T follicular helper cell (primary cell): ENCODE measurements around the gene TPCN1.

Source experiments
- DNase-seq: peaks from one replicate; pipeline ENCODE4 v3.0.0-alpha.2; 2020; ENCODE audit warnings: low read depth

The TPCN1 gene

DNA sequence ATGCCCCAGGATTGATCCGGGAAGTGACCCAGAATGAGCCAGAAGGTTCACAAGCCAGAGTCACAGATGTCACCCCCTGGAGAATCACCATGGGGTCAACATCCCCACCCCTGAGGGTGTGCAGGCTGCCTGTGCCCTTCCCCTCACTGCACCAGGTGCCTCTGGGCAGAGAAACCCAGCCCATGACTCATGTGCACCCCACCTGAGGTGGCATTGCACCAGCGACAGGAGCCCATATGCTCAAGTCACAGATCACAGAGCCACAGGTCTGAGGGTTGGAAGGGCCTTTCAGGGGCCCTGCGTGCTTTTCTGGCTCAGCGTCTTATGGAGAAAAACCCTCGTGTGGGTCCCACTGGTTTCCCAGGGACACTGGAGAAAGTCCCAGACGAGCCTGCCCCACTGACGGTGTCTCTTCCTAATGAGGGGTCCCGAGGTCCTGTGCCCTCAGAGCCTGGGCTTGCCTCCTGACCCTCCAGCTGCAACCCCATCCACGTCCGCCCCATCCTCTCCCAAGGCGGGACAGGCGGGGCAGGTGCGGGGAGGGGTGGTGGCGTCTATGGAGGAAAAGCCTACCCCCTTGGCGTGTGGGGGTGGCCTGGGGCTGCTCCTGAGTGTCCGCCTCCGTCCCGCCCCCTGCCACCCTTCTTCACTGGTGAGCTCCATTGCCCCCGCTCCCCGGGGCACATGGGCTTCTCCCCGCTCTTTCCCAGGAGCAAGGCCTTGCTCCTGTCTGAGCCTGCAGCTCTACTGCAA is 66.1 kb downstream of the TPCN1 start:
- no peak for DNase-seq

DNA sequence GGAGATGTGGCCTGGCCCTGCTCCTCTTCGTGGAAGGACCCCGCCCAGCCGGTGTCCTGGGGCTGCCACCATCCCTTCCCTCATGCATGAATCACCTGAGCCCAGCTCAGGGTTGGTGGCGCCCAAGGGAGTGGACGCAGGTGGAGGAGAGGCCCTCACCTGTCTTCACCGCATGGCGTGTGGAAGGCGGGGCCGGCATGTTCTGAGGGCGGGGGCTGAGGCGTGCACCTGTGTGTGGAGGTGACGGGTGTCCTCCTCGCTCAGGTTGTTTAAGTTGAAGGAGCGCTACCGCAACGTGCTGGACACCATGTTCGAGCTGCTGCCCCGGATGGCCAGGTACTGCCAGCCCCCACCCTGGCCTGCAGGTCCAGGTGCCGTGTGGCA is 66.6 kb downstream of the TPCN1 start:
- DNase-seq: no peak

DNA sequence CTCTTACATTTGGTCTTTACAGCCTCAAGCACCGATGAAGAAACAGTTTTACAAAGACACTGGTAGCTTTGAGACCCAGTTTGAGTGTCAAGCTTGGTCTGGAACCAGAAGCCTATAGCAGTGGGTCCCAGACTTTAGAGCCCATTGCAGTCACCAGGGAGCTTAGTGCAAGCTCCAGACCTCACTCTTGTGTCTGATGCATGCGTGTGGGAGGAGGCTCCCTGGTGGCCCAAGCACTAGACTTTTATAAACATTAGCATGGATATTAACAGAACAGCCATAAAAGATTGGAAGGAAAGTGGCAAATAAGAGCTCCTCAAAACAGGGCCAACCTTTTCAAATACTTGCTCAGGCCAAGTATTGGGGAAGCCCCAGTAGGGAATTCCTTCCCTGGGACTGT is 68.1 kb downstream of the TPCN1 start:
- DNase-seq: no peak

DNA sequence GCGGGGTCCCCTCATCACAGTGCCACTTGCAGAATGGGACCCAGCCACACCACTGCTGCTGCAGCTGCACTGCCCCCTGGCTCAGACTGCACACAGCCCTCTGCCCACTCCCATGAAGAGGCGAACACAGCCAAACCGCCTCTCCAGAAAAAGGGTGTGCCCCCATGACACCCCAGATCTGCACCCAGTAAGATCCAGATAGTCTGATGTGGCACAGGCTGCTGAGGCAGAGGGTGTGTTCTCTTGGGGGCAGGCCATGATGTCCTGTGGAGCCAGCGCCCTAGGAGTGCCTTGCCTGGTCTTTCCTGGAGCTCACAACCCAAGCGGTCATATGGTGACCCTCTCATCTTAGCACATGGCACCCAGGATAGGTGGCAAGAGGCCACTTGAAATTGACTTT is 69.2 kb downstream of the TPCN1 start:
- DNase-seq: no peak

DNA sequence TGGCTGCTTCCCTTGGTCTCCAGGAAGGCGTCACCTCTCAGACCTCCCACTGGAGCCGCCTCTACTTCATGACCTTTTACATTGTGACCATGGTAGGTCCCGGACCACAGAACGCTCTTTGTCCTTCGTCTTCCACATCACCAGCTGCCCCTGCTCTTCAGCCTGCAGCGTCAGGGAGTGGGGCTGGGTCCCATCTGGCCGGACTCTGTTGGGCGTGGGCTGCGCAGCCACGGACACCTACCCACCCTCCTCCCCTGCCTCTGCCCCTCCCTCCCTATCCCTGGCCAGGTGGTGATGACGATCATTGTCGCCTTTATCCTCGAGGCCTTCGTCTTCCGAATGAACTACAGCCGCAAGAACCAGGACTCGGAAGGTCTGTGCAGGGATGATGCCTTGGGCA is 70.3 kb downstream of the TPCN1 start:
- DNase-seq: no peak

DNA sequence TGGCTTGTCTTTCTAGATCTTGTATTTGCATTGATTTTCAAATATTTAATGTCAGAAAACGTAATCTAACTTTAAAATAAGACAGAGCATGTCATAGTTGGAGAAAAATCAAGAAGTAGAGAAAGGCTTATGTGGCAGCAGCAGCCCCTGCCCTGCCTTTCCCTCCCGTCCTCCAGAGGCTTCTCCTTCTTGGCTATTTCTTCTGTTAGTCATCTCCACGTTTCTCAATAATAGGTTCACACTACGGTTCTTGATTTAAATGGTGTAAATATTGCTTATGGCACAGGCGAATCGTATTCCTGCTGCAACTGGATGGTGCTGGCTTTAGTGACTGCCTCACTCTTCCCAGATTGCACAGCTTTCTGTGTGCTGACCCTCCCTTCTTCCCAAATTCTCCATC is 70.8 kb downstream of the TPCN1 start:
- no peak for DNase-seq

DNA sequence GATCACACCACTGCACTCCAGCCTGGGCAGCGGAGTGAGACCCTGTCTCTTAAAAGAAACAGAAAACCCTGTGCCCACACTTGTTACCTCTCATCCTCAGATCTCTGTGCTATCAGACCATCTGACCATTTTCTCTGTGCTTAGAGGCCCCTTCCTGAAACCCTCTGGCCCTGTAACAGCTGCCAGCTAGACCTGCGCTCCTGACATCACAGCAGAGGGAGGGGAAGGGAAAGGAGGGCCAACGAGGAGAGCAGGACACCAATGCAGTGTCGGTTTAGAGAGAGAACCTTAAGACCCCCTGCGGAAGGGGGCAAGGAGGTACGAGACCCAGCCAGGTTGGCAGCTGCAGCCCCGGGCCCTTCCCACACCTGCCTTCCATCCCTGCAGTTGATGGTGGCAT is 71.3 kb downstream of the TPCN1 start:
- DNase-seq: no peak

DNA sequence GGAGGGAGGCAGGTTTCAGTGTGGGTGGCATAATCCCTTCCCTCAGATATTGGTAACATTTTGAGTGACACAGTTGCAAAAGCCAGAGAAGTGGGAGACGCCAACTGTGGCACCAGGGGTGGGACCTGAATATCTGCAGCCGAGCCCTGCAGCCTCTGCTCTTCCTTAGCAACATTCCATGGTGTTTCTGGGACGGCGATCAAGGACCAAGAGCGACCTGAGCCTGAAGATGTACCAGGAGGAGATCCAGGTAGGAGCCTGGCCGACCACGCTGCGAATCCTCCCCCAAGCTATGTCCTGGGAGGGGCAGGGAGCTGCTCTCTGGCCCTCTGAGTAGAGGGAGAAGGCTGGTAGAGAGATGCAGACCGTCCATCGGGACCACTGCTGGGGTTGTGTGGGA is 71.8 kb downstream of the TPCN1 start:
- DNase-seq: no peak

DNA sequence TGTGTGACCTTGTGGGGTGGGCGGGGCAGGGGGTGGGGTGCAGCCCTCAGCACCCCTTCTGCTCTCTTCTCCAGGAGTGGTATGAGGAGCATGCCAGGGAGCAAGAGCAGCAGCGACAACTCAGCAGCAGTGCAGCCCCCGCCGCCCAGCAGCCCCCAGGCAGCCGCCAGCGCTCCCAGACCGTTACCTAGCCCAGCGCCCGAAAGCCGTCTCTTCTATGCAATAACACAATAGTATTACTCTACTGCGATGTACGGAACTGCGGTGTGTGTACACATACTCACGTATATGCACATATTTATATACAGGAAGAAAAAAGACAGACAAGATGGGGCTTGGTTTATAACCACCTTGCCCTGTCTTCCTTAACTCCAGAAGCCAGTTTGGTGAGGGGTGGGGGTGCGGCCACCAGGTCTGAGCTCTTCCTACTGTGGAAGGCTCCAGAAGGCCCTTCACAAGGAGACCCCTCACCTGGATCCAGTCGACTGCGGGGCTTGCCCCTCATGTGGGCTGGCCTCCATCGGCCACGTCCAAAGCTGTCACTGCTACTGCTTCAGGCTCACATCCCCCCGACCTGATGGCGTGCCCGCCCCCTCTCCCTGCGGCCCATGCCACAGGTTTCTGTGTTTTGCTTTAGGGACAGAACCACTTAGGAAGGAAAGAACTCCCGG is 74.8 kb downstream of the TPCN1 start:
- DNase-seq: no peak

DNA sequence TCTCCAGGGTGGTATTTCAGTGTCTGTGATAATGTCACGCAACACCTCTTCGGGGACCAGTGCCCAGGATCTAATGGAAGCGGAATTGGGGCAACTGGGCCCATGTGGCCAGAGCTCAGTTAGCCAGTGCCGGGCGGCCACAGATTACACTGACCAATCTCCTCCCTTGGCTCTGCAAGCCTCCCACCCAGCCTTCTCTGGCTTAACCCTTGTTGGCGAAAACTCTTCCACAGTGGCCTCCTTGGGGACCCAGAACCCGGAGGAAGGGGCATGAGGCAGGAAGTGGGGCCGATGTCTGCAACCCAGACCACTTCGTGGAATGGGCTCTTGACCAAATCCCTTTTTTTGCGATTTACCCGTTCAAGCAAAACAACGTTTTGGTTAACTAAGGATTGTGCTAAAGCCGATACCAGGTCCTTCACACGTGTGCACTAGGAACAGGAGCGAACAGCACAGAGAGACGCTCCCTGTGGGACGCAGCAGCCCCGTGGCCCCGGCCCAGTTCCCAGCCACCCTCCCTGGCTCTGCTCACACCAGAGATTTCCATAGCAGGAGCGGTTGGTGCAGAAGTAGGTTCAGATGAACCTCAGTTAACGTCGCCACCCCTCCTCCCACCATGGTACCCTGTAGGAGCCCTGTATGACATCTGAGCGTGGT is 75.4 kb downstream of the TPCN1 start:
- no peak for DNase-seq

DNA sequence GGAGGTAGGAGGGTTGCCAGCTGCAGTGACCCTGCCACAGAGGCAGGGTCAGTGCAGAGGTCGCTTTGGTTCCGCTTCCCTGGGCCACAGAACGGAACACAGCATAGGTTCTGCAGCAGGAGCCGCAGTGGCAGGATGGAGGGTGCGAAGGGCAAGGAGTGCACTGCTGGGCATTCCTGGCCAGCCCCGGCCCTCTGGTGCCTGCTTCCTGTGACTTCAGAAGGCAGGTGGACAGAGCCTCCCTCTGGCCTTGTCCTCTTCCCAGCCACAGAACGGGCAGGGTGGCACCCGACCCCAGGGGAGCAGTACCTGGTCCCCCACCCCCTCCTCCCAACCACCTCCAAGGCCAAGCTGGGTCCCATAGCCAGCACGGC is 75.9 kb downstream of the TPCN1 start:
- DNase-seq: no peak

DNA sequence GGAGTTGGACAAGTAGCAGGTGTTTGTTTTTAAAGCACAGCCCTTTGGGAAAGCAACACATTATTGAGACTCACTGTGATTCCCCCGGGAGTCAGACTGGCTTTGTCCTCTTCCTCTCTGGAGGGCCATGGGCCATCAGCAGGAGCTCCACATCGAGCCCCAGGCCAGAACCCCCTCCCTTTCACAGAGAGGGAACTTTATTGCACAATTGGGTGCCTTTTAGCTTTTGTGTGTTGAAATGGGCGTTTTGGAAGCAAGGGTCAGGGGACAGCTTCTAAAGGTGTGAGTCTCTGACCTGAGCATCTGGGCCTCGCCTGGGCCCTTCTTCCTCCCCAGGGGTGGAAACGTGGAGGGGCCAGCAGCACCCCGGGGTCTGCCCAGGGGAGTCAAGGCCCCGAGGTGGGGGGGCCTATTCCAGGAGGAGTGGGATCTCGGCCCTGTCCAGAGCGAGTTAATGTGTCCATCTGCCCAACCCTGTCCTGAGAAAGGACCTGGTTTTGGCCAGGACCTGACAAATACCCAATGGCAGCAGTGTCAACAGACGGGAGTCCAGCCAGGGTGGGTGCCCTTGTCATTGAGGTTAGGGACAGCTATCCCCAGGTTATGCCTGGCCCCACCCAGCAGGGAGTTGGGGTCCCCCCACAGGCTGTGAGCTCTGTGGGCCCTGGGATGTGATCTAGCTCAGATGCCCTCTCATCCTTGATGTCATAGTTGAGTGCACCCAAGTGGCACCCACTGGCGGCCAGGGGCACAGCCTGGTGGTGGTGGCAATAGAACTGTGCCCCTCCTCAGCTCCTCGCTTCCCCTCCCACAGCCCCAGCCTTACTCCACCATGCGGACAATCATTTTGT is 76.6 kb downstream of the TPCN1 start:
- no peak for DNase-seq

DNA sequence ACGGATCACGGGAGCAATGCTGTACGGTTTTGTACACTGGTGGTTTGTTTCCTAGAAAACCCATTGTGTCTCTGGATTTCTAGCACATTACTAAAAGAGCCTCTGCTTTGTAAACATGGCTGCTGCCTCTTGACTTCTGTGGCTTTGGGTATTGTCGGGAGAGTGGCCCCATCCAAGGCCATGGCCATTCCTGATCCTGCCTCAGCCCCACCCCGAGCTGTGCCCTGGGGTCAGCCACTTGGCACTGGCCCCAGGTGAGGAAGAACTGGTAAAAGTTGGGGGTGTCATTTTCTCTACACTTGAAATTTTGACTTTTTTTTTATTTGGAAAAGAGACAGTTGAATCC is 77.2 kb downstream of the TPCN1 start:
- no peak for DNase-seq

DNA sequence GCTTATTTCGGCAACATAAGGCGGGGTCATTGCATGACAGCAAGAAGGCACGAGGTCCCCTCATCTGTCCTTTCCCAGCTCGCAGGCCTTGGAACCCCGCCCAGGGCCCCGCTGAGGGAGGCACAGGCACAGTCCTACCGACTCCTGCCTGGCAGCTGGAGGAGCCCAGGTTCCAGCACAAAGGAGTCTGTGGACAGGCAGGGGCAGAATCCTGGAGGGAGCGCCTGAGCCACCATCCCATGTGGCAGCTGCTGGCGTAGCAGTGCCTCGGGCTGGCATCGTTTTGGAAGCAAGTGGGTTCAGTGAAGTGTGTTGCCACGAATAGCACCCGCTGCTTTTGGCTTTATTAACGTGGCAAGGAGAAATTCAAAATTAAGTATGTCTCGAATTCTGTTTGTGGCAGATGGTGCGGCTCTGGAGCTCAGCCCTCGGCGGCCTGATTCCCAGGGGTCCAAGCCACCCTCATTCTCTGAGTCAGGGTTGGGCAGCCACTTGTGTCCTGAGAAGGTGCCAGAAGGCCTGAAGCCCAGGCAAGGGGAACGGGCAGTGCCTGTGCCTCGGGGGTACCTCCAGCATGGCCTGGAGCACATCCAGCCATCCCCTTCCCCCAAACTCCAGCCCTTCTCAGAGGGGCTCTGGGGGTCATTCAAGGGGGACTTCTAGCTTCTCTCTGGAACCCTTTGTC is 77.7 kb downstream of the TPCN1 start:
- DNase-seq: no peak

DNA sequence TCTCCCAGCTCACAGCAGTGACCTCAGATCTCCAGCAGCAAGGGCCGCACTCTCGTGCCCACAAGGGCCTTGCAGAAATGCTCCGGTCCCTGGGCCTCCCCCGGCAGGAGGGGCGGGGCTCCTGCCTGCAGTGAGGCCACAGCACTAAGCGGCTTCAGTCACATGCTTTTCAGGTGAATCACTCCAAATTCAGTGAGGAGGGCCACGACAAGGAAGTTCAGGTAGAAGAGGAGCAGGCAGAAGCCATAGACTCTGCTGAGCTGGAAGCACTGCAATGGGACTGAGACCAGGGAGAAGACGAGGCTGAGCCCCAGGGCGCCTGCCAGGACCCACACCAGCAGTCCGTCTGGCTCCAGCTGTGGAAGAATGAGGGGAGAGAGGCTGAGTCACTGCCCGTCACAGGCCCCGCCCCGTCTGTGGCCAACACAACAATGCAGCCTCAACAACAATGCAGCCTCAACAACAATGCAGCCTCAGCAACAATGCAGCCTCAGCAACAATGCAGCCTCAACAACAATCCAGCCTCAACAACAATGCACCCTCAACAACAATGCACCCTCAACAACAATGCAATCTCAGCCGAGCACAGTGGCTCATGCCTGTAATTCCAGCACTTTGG is 78.5 kb downstream of the TPCN1 start:
- DNase-seq: no peak

DNA sequence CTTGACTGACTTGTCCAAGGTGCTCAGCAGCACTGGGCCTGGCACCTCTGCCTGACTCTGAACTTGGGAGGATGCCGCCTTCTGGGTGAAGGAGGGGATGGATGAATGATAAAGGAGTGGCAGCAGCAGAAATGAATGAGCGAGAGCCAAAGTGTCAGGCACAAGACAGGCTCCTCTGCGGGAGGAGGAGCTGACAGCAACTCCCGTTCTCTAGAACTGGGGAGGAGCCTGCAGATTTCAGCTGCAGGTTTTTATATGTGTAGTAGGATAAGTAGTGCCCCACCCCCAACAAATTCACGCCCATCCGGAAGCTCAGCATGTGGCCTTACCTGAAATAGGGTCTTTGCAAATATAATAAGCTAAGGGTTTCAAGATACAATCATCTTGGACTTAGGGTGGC is 80.5 kb downstream of the TPCN1 start:
- no peak for DNase-seq

DNA sequence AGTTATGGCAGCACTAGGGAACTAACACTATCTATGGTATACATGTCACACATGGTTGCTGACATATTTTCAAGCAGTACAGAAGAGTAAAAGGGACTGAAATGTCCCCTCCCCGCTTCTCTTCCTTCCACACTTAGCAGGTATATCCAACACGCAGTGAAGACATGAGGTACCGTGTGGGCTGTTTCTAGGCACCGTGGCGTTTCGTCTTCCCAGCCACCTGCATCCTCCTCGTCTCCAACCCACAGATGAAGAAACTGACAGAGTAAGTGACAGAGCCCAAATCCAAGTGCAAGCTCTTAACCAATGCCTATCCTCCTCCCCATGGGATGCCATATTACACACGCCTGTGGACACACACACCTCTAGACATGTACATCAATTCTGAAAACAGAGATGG is 81.2 kb downstream of the TPCN1 start:
- DNase-seq: no peak

DNA sequence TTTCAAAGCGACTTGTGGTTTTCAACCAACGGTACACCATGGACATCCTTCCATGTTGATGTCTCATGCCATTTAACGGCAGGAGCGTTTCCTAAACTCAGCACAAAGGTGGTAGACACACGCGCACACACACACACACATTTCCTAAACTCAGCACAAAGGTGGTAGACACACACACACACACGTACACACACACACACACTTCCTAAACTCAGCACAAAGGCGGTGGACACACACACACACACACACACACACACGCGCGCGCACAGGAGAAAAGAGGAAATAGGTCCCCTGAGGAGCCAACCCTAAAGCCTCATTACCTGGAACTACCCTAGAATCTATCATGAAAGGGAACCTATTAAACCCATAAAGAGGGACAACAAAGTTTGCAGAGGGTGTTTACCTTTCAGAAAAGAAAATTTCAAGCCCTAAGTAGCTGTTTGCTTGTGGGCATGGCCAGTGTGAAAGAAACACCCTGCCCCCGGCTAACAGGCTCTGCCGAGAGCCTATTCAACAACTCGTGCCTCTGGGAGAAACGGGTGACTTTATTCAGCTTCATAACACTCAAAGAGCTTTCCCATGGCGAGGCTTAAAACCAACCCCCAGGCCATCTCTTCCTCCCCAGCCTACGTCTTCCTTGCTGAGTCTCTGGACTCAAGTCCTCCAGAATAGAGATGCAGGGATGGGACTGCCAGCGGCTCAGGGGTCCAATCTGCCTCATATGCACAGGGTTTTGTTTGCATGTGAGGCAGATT is 81.8 kb downstream of the TPCN1 start:
- no peak for DNase-seq

DNA sequence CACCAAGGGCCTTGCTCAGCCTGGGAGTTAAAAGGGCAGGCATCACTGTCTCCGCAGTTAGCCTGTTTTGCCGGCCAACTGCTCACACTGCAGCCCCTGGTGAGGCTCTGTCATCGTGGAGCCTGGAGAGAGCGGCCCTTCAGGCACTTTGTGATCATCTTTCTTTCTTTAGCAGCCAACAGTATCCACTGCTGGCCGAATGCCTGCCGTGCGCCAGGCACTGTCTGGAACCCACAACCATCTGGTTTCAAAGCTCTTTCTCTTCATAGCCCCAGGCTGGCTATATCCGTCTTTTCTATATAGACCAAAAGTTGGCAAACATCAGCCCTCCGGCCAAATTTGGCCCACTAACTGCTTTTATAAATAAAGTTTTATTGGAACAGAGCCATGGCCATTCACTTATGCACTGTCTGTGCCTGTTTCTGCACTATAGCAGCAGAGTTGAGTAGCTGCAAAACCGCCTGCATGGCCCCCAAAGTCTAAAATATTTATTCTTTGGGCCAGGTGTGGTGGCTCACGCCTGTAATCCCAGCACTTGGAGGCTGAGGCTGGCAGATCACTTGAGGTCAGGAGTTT is 84.1 kb downstream of the TPCN1 start:
- DNase-seq: no peak

DNA sequence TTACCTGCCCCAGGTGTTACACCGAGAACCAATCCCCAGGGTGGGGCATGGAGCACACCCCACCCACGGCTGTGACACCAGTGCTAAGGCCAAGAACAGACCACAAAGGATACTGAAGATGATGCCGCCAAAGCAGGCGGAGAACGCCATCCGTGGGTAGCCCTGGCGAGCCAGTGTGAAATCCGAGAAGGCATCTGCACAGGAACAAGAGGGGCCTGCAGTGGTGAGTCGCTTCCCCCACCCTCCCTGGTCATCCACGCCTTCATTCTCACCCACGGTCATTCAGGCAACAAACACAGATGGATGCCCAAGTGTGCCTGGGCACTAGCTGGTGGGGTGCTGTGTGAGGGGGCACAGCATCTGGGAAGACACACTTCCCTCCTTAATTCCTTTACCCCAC is 85.1 kb downstream of the TPCN1 start:
- no peak for DNase-seq

DNA sequence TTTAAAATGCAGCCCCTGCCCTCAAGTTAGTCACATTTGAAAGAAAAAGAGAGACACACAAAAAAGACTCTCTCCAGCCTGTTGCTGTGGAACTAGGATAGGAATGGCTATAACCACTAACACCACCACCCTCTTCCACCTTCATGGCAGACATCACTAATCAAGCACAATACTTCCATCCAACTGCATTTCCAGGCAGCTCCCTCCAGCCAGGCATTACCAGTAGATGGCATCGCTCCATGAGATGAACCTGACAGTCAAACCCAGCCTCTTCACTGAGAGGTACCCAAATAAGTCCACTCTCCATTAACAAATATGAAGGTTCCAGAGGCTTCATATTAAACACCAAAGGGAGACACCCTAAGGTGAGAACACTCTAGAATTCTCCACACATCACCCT is 89.2 kb downstream of the TPCN1 start:
- DNase-seq: no peak
